GM19043 (cell line): ENCODE measurements around the gene OGA.
"Not testable (repeated sequence)": the region's sequence is repeated elsewhere in the genome, so short reads cannot be mapped to it uniquely, and the experiment has no call there.

Experiments
- ATAC-seq: cut with Tn5 transposase; IDR thresholded peaks from one replicate; pipeline ENCODE4 v1.9.1; 2021; ENCODE audit warnings: low read depth; ENCODE audit not compliant: unreplicated experiment

The OGA gene

GRCh38 chr10:101807158-101807557, 11.1 kb downstream of the OGA start:
- no peak for ATAC-seq

- no peak for ATAC-seq
Measured at GRCh38 chr10:101803511-101803910, 14.7 kb downstream of the OGA start.

GRCh38 chr10:101797403-101798059, 20.7 kb downstream of the OGA start:
- ATAC-seq: no peak

GRCh38 chr10:101793526-101793925, 24.7 kb downstream of the OGA start:
- no peak for ATAC-seq

- no peak for ATAC-seq
Measured at GRCh38 chr10:101789686-101790085, 28.6 kb downstream of the OGA start.

GRCh38 chr10:101789231-101789630, 29.0 kb downstream of the OGA start:
- not testable (repeated sequence) for ATAC-seq

GRCh38 chr10:101785801-101786200, 32.4 kb downstream of the OGA start:
- no peak for ATAC-seq

GRCh38 chr10:101784558-101784957, 33.7 kb downstream of the OGA start:
- ATAC-seq: no peak

GRCh38 chr10:101783736-101784118, 34.5 kb downstream of the OGA start:
- ATAC-seq: no peak

GRCh38 chr10:101782811-101783735, 35.2 kb downstream of the OGA start, which contains the start of gene NPM3:
Gene NPM3, minus strand, starts transcription at chr10:101783446. Its CDS starts 56 bp downstream, at chr10:101783390.
- ATAC-seq: peak; percentile 73

GRCh38 chr10:101781984-101782810, 36.0 kb downstream of the OGA start:
- no peak for ATAC-seq

- no peak for ATAC-seq
Measured at GRCh38 chr10:101781655-101781983, 36.6 kb downstream of the OGA start.

- ATAC-seq: no peak
Measured at GRCh38 chr10:101780818-101781654, 37.2 kb downstream of the OGA start.

- no peak for ATAC-seq
Measured at GRCh38 chr10:101780187-101780817, 37.9 kb downstream of the OGA start.

GRCh38 chr10:101779544-101780186, 38.6 kb downstream of the OGA start:
- no peak for ATAC-seq

GRCh38 chr10:101778781-101779543, 39.3 kb downstream of the OGA start:
- ATAC-seq: no peak

- ATAC-seq: no peak
Measured at GRCh38 chr10:101778151-101778780, 40.0 kb downstream of the OGA start.

GRCh38 chr10:101777619-101778145, 40.6 kb downstream of the OGA start:
- ATAC-seq: no peak
